GM12891 (cell line): ENCODE data around the gene NAPB.

Experiments used
- POLR2A ChIP-seq: IDR thresholded peaks from 2 replicates; pipeline ENCODE4 v1.6.1; 2011; ENCODE audit warnings: low read depth, low read length, control low read depth
- POLR2AphosphoS5 ChIP-seq: IDR thresholded peaks from 2 replicates; pipeline ENCODE4 v1.6.1; 2011; ENCODE audit warnings: low read depth, low read length, control low read depth
- SPI1 ChIP-seq: IDR thresholded peaks from 2 replicates; pipeline ENCODE4 v1.6.1; 2011; ENCODE audit warnings: low read depth, low read length, control low read depth
- TAF1 ChIP-seq: IDR thresholded peaks from 2 replicates; pipeline ENCODE4 v1.6.1; 2011; ENCODE audit warnings: low read depth, low read length, control low read depth

DNA sequence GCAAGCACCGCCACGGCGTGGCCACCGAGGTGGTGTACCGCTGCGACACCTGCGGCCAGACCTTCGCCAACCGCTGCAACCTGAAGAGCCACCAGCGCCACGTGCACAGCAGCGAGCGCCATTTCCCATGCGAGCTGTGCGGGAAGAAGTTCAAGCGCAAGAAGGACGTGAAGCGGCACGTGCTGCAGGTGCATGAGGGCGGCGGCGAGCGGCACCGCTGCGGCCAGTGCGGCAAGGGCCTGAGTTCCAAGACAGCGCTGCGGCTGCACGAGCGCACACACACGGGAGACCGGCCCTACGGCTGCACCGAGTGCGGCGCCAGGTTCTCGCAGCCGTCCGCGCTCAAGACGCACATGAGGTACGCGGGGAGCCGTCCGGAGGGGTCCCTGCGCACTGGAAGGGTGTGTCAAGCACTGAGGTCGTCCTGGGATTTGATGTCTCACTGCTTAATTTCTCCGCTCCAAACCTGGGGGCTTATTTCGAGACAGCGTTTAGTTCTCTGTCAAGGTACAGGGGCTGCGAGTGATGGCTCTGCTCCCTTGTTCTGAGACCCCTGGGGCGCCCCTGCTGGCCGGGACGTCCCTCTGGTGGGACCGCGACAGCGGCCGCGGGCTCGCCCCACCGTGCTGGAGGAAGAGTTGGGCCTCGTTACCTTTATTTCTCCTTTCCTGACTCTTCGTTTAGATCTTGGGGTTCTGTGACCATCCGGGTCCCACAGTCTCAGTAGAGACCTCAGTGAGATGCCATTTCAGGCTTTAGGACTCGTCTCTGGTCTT is 55.7 kb downstream of the NAPB start:
- TF ChIP-seq POLR2A (no peak), TAF1 (no peak), POLR2AphosphoS5 (no peak), SPI1 (no peak)
